Ishikawa (cell line): Measurements from ENCODE around the gene POLA2.

ENCODE experiments used
- CEBPB ChIP-seq: IDR thresholded peaks from 2 replicates; pipeline ENCODE4 v1.6.1; 2012
- CREB1 ChIP-seq: IDR thresholded peaks from 2 replicates; pipeline ENCODE4 v1.6.1; 2012; ENCODE audit warnings: low read depth
- EP300 ChIP-seq: IDR thresholded peaks from 2 replicates; pipeline ENCODE4 v1.6.1; 2012; ENCODE audit warnings: borderline replicate concordance
- FOXM1 ChIP-seq: IDR thresholded peaks from 2 replicates; pipeline ENCODE4 v1.6.1; 2012; ENCODE audit warnings: low read depth, borderline replicate concordance
- NFIC ChIP-seq: IDR thresholded peaks from 2 replicates; pipeline ENCODE4 v1.6.1; 2012
- RAD21 ChIP-seq: IDR thresholded peaks from 2 replicates; pipeline ENCODE4 v1.6.1; 2012; ENCODE audit warnings: low read depth
- TAF1 ChIP-seq: IDR thresholded peaks from 2 replicates; pipeline ENCODE4 v1.6.1; 2012; ENCODE audit warnings: low read depth, mild to moderate bottlenecking
- TEAD4 ChIP-seq: IDR thresholded peaks from 2 replicates; pipeline ENCODE4 v1.6.1; 2012
- YY1 ChIP-seq: IDR thresholded peaks from 2 replicates; pipeline ENCODE4 v1.6.1; 2012; ENCODE audit warnings: low read depth
- TF ChIP-seq, protein P1 (sequence below): IDR thresholded peaks from 2 replicates; pipeline ENCODE4 v1.6.1; 2012; ENCODE audit warnings: low read depth, mild to moderate bottlenecking
- TF ChIP-seq, protein P2 (sequence below): IDR thresholded peaks from 2 replicates; pipeline ENCODE4 v1.6.1; 2012
- TF ChIP-seq, protein P3 (sequence below): IDR thresholded peaks from 2 replicates; pipeline ENCODE4 v1.6.1; 2012

DNA sequence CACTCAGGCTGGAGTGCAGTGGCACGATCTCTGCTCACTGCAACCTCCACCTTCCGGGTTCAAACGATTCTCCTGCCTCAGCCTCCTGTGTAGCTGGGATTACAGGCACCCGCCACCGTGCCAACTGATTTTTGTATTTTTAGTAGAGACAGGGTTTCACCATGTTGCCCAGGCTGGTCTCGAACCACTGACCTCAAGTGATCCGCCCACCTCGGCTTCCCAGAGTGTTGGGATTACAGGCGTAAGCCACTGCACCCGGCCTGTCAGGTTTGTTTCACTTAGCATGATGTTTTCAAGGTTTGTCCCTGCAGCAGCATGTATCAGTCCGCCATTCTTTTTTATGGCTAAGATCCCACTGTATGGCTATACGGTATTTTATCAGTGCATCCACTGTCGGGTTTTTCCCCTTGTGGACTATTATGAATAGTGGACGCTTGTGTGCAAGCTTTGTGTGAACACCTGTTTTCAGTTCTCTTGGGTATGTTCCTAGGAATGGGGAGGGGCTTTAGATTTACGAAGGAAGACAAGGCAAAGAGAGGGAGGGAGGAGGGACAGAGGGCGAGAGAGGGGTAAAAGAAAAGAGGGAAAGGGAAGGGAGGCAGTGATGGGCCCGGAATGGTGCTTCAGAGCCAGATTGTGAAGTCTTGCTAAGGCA lies 39.0 kb downstream of the POLA2 start:
- TF ChIP-seq RAD21 (no peak), TAF1 (no peak), TEAD4 (no peak), FOXM1 (no peak), YY1 (no peak), CEBPB (no peak), EP300 (no peak), CREB1 (no peak), NFIC (no peak)
- TF ChIP-seq, protein P1, sequence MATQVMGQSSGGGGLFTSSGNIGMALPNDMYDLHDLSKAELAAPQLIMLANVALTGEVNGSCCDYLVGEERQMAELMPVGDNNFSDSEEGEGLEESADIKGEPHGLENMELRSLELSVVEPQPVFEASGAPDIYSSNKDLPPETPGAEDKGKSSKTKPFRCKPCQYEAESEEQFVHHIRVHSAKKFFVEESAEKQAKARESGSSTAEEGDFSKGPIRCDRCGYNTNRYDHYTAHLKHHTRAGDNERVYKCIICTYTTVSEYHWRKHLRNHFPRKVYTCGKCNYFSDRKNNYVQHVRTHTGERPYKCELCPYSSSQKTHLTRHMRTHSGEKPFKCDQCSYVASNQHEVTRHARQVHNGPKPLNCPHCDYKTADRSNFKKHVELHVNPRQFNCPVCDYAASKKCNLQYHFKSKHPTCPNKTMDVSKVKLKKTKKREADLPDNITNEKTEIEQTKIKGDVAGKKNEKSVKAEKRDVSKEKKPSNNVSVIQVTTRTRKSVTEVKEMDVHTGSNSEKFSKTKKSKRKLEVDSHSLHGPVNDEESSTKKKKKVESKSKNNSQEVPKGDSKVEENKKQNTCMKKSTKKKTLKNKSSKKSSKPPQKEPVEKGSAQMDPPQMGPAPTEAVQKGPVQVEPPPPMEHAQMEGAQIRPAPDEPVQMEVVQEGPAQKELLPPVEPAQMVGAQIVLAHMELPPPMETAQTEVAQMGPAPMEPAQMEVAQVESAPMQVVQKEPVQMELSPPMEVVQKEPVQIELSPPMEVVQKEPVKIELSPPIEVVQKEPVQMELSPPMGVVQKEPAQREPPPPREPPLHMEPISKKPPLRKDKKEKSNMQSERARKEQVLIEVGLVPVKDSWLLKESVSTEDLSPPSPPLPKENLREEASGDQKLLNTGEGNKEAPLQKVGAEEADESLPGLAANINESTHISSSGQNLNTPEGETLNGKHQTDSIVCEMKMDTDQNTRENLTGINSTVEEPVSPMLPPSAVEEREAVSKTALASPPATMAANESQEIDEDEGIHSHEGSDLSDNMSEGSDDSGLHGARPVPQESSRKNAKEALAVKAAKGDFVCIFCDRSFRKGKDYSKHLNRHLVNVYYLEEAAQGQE: no peak
- TF ChIP-seq, protein P2, sequence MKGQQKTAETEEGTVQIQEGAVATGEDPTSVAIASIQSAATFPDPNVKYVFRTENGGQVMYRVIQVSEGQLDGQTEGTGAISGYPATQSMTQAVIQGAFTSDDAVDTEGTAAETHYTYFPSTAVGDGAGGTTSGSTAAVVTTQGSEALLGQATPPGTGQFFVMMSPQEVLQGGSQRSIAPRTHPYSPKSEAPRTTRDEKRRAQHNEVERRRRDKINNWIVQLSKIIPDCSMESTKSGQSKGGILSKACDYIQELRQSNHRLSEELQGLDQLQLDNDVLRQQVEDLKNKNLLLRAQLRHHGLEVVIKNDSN: no peak
- TF ChIP-seq, protein P3, sequence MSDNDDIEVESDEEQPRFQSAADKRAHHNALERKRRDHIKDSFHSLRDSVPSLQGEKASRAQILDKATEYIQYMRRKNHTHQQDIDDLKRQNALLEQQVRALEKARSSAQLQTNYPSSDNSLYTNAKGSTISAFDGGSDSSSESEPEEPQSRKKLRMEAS: no peak
